HFFc6 (cell line): ENCODE measurements around the gene ZNF275. TPM values are rescaled to one million over a fixed set of nuclear protein-coding genes. Genes with fewer than 3 reads are reported as not detected.
A peak's percentile ranks its signal among the peaks of the same experiment; 100 is the strongest.

Experiments used
- DNase-seq: peaks from one replicate; pipeline ENCODE4 v3.0.0-alpha.2; 2018
- H3K27ac Mint-ChIP-seq: 2 replicates; pipeline ENCODE4 v1.8.0; 2020; ENCODE audit warnings: mild to moderate bottlenecking, mixed read lengths
- H3K27me3 Mint-ChIP-seq: 2 replicates; pipeline ENCODE4 v1.8.0; 2021; ENCODE audit warnings: mild to moderate bottlenecking, moderate library complexity, mixed read lengths; ENCODE audit not compliant: insufficient read depth
- H3K36me3 Mint-ChIP-seq: 2 replicates; pipeline ENCODE4 v1.8.0; 2021; ENCODE audit warnings: low read depth, mixed read lengths
- H3K4me1 Mint-ChIP-seq: 2 replicates; pipeline ENCODE4 v1.8.0; 2020; ENCODE audit warnings: low read depth, mixed read lengths
- H3K4me3 Mint-ChIP-seq: 2 replicates; pipeline ENCODE4 v1.8.0; 2020; ENCODE audit warnings: mild to moderate bottlenecking, moderate library complexity, mixed read lengths
- H3K9me3 Mint-ChIP-seq: 2 replicates; pipeline ENCODE4 v1.8.0; 2020; ENCODE audit warnings: mild to moderate bottlenecking, mixed read lengths
- total RNA-seq, 6 experiments: library from RNA; stranded (reverse); fragmentation: NEBNext Ultra II Directional; extraction: Animal tissue kit (Norgen Biotek cat#: 25700); gene quantifications; 2 replicates in 1 of 6; 3 replicates in 5 of 6; pipeline ENCODE4 v1.2.3, GENCODE V29; 2021
- TF ChIP-seq, protein P1 (sequence below): fragments of 200-600 bp; sonication (generic); IDR thresholded peaks from 2 replicates; pipeline ENCODE4 v1.5.0; 2021; ENCODE audit warnings: antibody characterized with exemption, mild to moderate bottlenecking

Gene ZNF275
- total RNA-seq, 6 experiments from 2014 or later = 10.5 to 14.2 (median 12.5) TPM

- no peaks in the 10 kb centered on the region for H3K36me3 Mint-ChIP-seq
- H3K27ac Mint-ChIP-seq = no peak overlapping the region
- no peak overlapping the region for H3K4me3 Mint-ChIP-seq
- TF ChIP-seq, protein P1, sequence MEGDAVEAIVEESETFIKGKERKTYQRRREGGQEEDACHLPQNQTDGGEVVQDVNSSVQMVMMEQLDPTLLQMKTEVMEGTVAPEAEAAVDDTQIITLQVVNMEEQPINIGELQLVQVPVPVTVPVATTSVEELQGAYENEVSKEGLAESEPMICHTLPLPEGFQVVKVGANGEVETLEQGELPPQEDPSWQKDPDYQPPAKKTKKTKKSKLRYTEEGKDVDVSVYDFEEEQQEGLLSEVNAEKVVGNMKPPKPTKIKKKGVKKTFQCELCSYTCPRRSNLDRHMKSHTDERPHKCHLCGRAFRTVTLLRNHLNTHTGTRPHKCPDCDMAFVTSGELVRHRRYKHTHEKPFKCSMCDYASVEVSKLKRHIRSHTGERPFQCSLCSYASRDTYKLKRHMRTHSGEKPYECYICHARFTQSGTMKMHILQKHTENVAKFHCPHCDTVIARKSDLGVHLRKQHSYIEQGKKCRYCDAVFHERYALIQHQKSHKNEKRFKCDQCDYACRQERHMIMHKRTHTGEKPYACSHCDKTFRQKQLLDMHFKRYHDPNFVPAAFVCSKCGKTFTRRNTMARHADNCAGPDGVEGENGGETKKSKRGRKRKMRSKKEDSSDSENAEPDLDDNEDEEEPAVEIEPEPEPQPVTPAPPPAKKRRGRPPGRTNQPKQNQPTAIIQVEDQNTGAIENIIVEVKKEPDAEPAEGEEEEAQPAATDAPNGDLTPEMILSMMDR = peak; percentile 69
- H3K9me3 Mint-ChIP-seq = no peaks in the 10 kb centered on the region
- no peak for DNase-seq
- H3K4me1 Mint-ChIP-seq = no peaks in the 10 kb centered on the region
- peaks cover 14% of the 10 kb centered on the region for H3K27me3 Mint-ChIP-seq
These were observed 66.5 kb downstream of the ZNF275 start for GRCh38 chrX:153400146-153401132.

DNA sequence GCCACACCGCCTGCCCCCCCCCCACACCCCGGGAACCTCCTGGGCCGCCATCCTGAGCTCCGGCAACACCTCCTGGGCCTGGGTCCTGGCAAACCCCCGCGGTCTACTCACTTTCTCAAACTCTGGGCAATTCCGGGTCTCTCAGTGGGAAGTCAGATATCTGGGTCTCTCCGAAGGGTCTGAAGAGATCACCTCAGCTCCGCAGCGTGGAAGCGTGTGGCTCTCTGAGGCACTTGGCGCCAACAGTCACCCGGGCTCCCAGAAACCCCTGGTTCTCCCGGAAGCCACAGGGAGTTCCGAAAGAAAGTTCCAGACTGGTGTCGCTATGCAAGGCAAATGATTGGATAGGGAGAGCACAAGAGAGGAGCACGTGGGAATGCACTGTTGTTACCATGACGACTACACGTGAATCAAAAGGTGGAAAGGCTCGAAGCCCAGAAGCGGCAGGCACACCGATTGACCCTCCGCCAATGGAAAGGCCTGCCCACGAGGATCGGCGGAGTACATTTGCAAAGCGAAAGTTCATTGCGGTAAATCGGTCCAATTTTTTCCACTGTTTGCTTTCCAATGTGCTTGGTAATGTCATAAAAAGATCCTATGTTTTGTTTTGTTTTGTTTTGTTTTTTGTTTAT is 67.3 kb downstream of the ZNF275 start, which contains the start of gene PNMA6E:
PNMA6E (minus strand) TSS at position 218 of the 632 bp plus-strand sequence. CDS start 2,501 bp downstream, outside the sequence.
- Mint-ChIP-seq H3K4me3 (no peak within 1 kb of the TSS), H3K4me1 (no peaks in the 10 kb centered on the region), H3K27ac (no peak within 1 kb of the TSS), H3K27me3 (peaks cover 16% of the 10 kb centered on the region), H3K9me3 (no peaks in the 10 kb centered on the region), H3K36me3 (no peaks in the 10 kb centered on the region)
- DNase-seq = no peak
- TF ChIP-seq, protein P1 = no peak

Other genes starting within 250 kb of the ZNF275 start
- gene MAGEA1, start 154.9 kb upstream of the ZNF275 start, total RNA-seq = not detected
- gene PNMA6F, start 12.4 kb upstream of the ZNF275 start, total RNA-seq = not detected
- gene PNMA6E, start 67.2 kb downstream of the ZNF275 start, total RNA-seq = not detected
- under 1 TPM; 0.03 to 0.38 (median 0.06) TPM for gene ZFP92, start 77.3 kb downstream of the ZNF275 start, total RNA-seq
- gene TREX2, start 111.9 kb downstream of the ZNF275 start, total RNA-seq = under 1 TPM; 0.33 to 0.99 (median 0.69) TPM
- 10 to 100 TPM; 20.3 to 32.0 (median 28.2) TPM for gene HAUS7, start 136.4 kb downstream of the ZNF275 start, total RNA-seq
- gene BGN, start 160.8 kb downstream of the ZNF275 start, total RNA-seq = 100 to 1,000 TPM; 324 to 382 (median 367) TPM
- gene ATP2B3, start 183.5 kb downstream of the ZNF275 start, total RNA-seq = not detected